Measurements from ENCODE around the gene RFLNA. TPM values are rescaled to one million over a fixed set of nuclear protein-coding genes. Genes with fewer than 3 reads are reported as not detected.

The RFLNA gene
- total and polyA plus RNA-seq, 2 of the 13 experiments (the other 11 are each of a cell fraction or from before 2014, with no cell fraction given) = not detected

- Histone ChIP-seq H4K20me1 (ENCODE audit: insufficient read depth, low read length) (0 out of 2 replicates have a peak, but pooled peaks cover 2% of the 10 kb centered on the region), H3K4me2 (ENCODE audit: low read depth, low read length) (no peak overlapping the region), H2AFZ (ENCODE audit: low read length) (no peak overlapping the region), H3K9me3 (ENCODE audit: low read length) (no peaks in the 10 kb centered on the region), H3K36me3 (replicated peaks in 1 of 2; ENCODE audit: control insufficient read depth in 1 of 2, insufficient read depth in 2 of 2, low read length in 2 of 2) (peaks cover 15 to 45% of the 10 kb centered on the region in 2 experiments; a peak in 4 of 5 replicates), H3K27me3 (ENCODE audit: control insufficient read depth in 1 of 2, insufficient read depth in 2 of 2, low read length in 2 of 2) (no peaks in the 10 kb centered on the region), H3K79me2 (ENCODE audit: insufficient read depth, low read length) (no peaks in the 10 kb centered on the region), H3K9ac (ENCODE audit: insufficient read depth, low read depth, low read length) (no peak overlapping the region), H3K4me3 (replicated peaks in 1 of 3; ENCODE audit: insufficient read depth in 1 of 3, low read depth in 2 of 3, low read length in 3 of 3) (no peak overlapping the region), H3K4me1 (ENCODE audit: insufficient read depth, low read length) (no peaks in the 10 kb centered on the region), H3K27ac (ENCODE audit: extremely low read length, insufficient read depth, low read length) (no peak overlapping the region)
- ChIA-PET POLR2A (no interaction called here), CTCF (ENCODE audit: low intra/inter-chr PET ratio, low total read pairs) (no interaction called here)
- no peak for FAIRE-seq
- DNase-seq (ENCODE audit: low spot score) = no peak
- WGBS (ENCODE audit: low lambda C conversion rate) = 94% methylated on average over 16 of the region's 16 CpGs
- in situ Hi-C loops (cut with HindIII; ENCODE audit: extremely low pct_ligation_motif_present, low pct_unique_long_range_greater_than_20kb) = no loop called here
- TF ChIP-seq KAT8 (CRISPR knock-in tag; IDR thresholded peaks at IDR 0.05) (no peak), E2F1 (CRISPR knock-in tag; IDR thresholded peaks at IDR 0.05) (no peak), ZXDC (CRISPR knock-in tag; IDR thresholded peaks at IDR 0.05) (no peak), MAF1 (CRISPR knock-in tag; IDR thresholded peaks at IDR 0.05; ENCODE audit: borderline replicate concordance) (no peak), SP4 (CRISPR knock-in tag; IDR thresholded peaks at IDR 0.05) (no peak), ZNF282 (IDR thresholded peaks at IDR 0.05; ENCODE audit: partially characterized antibody) (no peak), ZNF446 (CRISPR knock-in tag; IDR thresholded peaks at IDR 0.05) (no peak), CCDC6 (CRISPR knock-in tag; IDR thresholded peaks at IDR 0.05) (no peak)
- no peak for ATAC-seq
- intact Hi-C loops (cut with micrococcal nuclease; ENCODE audit: unreplicated experiment) = no loop called here
- BruUV-seq (replicated peaks) = no TSS peak
Observed at GRCh38 chr12:124334266-124334665, 39.4 kb downstream of the RFLNA start.
